HUES48 (cell line): Measurements from ENCODE around the gene ZNF227.
"Not testable (repeated sequence)": the region's sequence is repeated elsewhere in the genome, so short reads cannot be mapped to it uniquely, and the experiment has no call there.

Experiments
- H3K27ac ChIP-seq: one replicate; pipeline ENCODE4 v1.7.0; 2013; ENCODE audit warnings: low read depth, low read length, inconsistent platforms
- H3K27me3 ChIP-seq: 2 replicates; pipeline ENCODE4 v1.6.1; 2013; ENCODE audit warnings: mild to moderate bottlenecking, low read length; ENCODE audit not compliant: control insufficient read depth, insufficient read depth
- H3K36me3 ChIP-seq: 2 replicates; pipeline ENCODE4 v1.6.1; 2013; ENCODE audit warnings: low read length; ENCODE audit not compliant: control insufficient read depth, insufficient read depth
- H3K4me1 ChIP-seq: 2 replicates; pipeline ENCODE4 v1.6.1; 2013; ENCODE audit warnings: mild to moderate bottlenecking, low read length; ENCODE audit not compliant: control insufficient read depth, insufficient read depth
- H3K4me3 ChIP-seq: 2 replicates; pipeline ENCODE4 v1.5.1; 2013; ENCODE audit warnings: mild to moderate bottlenecking, low read depth, low read length
- H3K9ac ChIP-seq: 2 replicates; pipeline ENCODE4 v1.6.1; 2013; ENCODE audit warnings: mild to moderate bottlenecking, low read depth, low read length, moderate library complexity
- H3K9me3 ChIP-seq: 2 replicates; pipeline ENCODE4 v1.6.1; 2013; ENCODE audit warnings: low read length; ENCODE audit not compliant: control insufficient read depth, insufficient read depth

Gene ZNF227

DNA sequence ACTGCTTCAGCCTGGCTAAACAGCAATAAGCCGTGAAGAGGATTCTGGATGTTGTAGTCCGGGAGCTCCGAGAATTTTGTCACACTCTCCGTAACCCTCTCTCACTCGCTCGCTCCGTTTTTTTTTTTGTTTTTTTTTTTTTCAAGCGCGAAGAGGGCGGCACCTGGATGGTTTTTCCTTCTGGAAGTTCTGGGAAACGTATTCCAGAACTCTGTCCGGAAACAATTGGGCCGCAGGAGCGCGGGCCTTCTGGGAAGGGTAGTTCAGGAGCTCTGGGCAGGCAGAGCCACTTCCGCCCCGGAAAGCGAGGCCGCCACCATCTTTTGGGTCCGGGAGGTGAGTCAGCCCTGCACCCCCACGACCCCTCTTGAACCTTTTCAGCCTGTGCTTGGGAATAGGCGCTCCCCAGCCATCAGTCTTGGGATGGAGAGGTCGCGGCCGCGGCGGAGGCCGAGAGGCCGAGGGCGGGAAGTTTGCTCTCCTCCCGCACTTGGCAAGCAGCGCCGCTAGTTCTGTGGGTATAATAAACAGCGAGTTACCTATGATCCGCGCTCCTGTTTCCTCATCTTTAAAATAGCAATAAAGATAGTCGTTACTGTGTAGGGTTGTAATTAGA, at the start of gene ZNF227:
ZNF227 (plus strand) TSS at position 283 of the 616 bp plus-strand sequence. CDS start 5,261 bp downstream, outside the sequence.
- peak within 1 kb of the TSS; percentile 88 for H3K4me3 ChIP-seq
- H3K9me3 ChIP-seq: no peaks in the 10 kb centered on the region
- H3K36me3 ChIP-seq: peaks cover 26% of the 10 kb centered on the region
- H3K4me1 ChIP-seq: no peaks in the 10 kb centered on the region; the same call in 1 of the 2 replicates
- H3K27me3 ChIP-seq: no peaks in the 10 kb centered on the region
- peak within 1 kb of the TSS; percentile 86 for H3K27ac ChIP-seq
- peak within 1 kb of the TSS; percentile 65 for H3K9ac ChIP-seq

GRCh38 chr19:44163789-44164188, 48.5 kb upstream of the ZNF227 start:
- H3K9me3 ChIP-seq: no peaks in the 10 kb centered on the region
- H3K27me3 ChIP-seq: no peaks in the 10 kb centered on the region
- H3K27ac ChIP-seq: no peak overlapping the region
- no peak overlapping the region for H3K9ac ChIP-seq
- peaks cover 23% of the 10 kb centered on the region for H3K36me3 ChIP-seq
- peaks cover 4% of the 10 kb centered on the region for H3K4me1 ChIP-seq
- H3K4me3 ChIP-seq: no peak overlapping the region

- H3K36me3 ChIP-seq: peaks cover 27% of the 10 kb centered on the region
- H3K4me3 ChIP-seq: peak overlapping the region; percentile 94
- H3K9me3 ChIP-seq: no peaks in the 10 kb centered on the region
- H3K27ac ChIP-seq: no peak overlapping the region
- H3K27me3 ChIP-seq: no peaks in the 10 kb centered on the region
- H3K9ac ChIP-seq: no peak overlapping the region
- peaks cover 4% of the 10 kb centered on the region for H3K4me1 ChIP-seq
Measured at GRCh38 chr19:44164327-44164672, 48.0 kb upstream of the ZNF227 start.

DNA sequence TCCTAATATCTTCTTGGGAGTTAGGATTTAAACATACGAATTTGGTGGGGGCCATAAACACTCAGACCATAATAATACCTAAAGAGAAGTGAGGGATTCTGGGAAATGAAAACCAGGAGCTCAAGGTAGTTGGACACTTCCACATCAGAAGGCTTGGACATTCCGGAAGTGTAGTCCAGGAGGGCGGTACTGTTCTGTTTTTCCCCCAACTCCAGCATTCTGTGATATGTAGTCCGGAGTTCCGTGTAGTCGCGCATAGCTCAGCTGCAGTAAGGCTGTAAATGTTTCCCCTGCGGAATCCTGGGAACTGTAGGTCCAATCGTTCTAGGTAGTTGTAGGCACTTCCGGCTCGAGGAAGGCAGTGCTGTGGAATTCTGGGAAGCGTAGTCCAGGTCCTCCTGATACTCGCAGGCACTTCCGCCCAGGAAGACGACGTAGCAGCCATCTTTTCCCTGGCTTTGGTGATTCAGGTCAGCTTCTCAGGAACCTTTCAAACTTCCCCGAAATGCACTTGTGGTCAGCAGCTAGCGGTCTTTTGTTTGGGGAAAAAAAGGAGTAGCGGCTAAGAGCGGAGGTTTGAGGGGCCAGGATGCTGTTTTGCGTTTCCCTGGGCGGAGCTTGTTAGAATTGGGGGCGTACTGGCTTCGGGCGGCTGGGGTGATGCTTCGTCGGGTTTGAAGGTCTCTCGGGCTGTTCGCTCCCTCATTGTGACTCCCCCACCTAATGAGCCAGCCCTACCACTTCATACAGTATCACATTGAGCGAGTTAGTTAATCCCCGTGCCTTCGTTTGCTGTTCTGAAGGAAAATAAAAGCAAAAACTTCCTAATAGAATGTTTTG, 47.4 kb upstream of the ZNF227 start, which contains the start of gene ZNF226:
ZNF226 (plus strand) TSS at position 428 of the 840 bp plus-strand sequence. CDS start 4,981 bp downstream, outside the sequence.
- H3K27ac ChIP-seq: peak within 1 kb of the TSS; percentile 84
- H3K4me3 ChIP-seq: peak within 1 kb of the TSS; percentile 94
- no peaks in the 10 kb centered on the region for H3K9me3 ChIP-seq
- H3K36me3 ChIP-seq: peaks cover 33% of the 10 kb centered on the region
- H3K27me3 ChIP-seq: no peaks in the 10 kb centered on the region
- peaks cover 4% of the 10 kb centered on the region for H3K4me1 ChIP-seq
- H3K9ac ChIP-seq: peak within 1 kb of the TSS; percentile 90

- H3K36me3 ChIP-seq: peaks cover 87% of the 10 kb centered on the region
- not testable (repeated sequence) for H3K4me3 ChIP-seq, H3K9ac ChIP-seq, H3K4me1 ChIP-seq, H3K27ac ChIP-seq, H3K27me3 ChIP-seq
- H3K9me3 ChIP-seq: peaks cover 19% of the 10 kb centered on the region
Measured at GRCh38 chr19:44170660-44171059, 41.7 kb upstream of the ZNF227 start.

GRCh38 chr19:44176590-44176989, 35.7 kb upstream of the ZNF227 start:
- H3K27ac ChIP-seq: no peak overlapping the region
- H3K4me1 ChIP-seq: no peaks in the 10 kb centered on the region
- no peak overlapping the region for H3K4me3 ChIP-seq
- no peaks in the 10 kb centered on the region for H3K27me3 ChIP-seq
- peaks cover 48% of the 10 kb centered on the region for H3K9me3 ChIP-seq
- peaks cover 63% of the 10 kb centered on the region for H3K36me3 ChIP-seq
- H3K9ac ChIP-seq: no peak overlapping the region

GRCh38 chr19:44180968-44181367, 31.4 kb upstream of the ZNF227 start:
- H3K4me1 ChIP-seq: no peaks in the 10 kb centered on the region
- H3K4me3 ChIP-seq: no peak overlapping the region
- peaks cover 19% of the 10 kb centered on the region for H3K36me3 ChIP-seq
- peaks cover 25% of the 10 kb centered on the region for H3K9me3 ChIP-seq
- no peak overlapping the region for H3K27ac ChIP-seq
- H3K27me3 ChIP-seq: no peaks in the 10 kb centered on the region
- H3K9ac ChIP-seq: no peak overlapping the region

GRCh38 chr19:44182145-44182544, 30.2 kb upstream of the ZNF227 start:
- H3K36me3 ChIP-seq: peaks cover 7% of the 10 kb centered on the region
- H3K27ac ChIP-seq: no peak overlapping the region
- no peak overlapping the region for H3K4me3 ChIP-seq
- H3K9me3 ChIP-seq: peaks cover 13% of the 10 kb centered on the region
- H3K9ac ChIP-seq: no peak overlapping the region
- no peaks in the 10 kb centered on the region for H3K27me3 ChIP-seq
- no peaks in the 10 kb centered on the region for H3K4me1 ChIP-seq

DNA sequence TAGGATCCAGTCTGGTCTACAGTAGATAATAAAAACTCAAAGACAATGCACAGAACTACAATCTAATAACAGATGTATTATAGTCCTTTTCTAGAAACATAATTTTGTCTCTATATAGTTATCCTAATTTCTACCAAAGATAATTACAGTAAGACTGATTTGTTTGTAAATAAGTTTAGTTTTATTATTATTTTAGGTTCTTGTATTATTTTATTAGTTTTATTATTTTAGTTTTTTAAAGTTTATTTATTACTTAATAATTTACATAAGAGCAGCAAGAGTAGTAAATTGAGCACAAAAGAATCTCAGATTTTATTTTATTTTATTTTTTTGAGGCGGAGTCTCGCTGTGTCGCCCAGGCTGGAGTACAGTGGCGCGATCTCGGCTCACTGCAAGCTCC, 22.3 kb upstream of the ZNF227 start:
- H3K9ac ChIP-seq: no peak overlapping the region
- H3K27ac ChIP-seq: no peak overlapping the region
- H3K4me3 ChIP-seq: no peak overlapping the region
- no peaks in the 10 kb centered on the region for H3K27me3 ChIP-seq
- no peaks in the 10 kb centered on the region for H3K4me1 ChIP-seq
- H3K36me3 ChIP-seq: no peaks in the 10 kb centered on the region
- peaks cover 15% of the 10 kb centered on the region for H3K9me3 ChIP-seq

DNA sequence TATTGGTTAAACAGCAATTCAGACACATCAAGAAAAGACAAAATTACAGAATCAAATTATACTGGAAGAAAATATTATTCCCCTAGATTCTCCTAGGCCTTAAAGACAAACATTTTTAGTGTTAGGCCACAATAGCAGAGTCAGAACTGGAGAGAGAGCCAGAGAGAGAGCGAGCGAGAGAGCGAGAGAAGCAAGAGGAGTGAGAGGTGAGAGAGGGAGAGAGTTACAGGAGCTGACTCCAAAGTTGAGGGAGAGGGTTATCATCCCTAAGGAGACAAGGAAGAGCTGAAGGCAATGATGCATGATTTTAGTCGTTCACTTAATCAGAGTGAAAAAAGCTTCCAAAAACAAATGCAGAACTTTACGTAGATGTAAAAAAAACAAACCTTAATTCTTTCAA, 20.2 kb upstream of the ZNF227 start:
- H3K4me1 ChIP-seq: no peaks in the 10 kb centered on the region
- H3K36me3 ChIP-seq: no peaks in the 10 kb centered on the region
- H3K4me3 ChIP-seq: no peak overlapping the region
- H3K27ac ChIP-seq: no peak overlapping the region
- no peaks in the 10 kb centered on the region for H3K27me3 ChIP-seq
- H3K9me3 ChIP-seq: peaks cover 23% of the 10 kb centered on the region
- no peak overlapping the region for H3K9ac ChIP-seq

DNA sequence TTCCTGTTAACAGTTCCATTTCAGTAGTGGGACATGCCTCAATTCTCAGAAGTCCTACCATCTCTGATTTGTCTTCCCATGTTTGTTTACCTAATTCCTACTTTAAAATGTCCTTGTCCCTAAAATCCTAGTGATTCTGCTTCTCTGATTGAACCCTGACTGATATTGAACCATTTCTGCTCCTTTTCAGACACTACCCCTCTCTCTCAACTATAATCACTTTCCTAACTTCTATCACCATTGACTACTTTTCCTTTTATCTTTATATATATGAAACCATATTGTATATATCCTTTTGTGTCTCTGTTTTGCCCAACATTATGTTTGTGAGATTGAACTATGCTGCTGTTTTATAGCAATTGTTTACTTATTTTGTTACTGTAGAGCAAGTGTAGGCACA, 15.6 kb upstream of the ZNF227 start:
- no peak overlapping the region for H3K4me3 ChIP-seq
- no peak overlapping the region for H3K27ac ChIP-seq
- H3K4me1 ChIP-seq: no peaks in the 10 kb centered on the region
- no peaks in the 10 kb centered on the region for H3K27me3 ChIP-seq
- H3K9ac ChIP-seq: no peak overlapping the region
- H3K36me3 ChIP-seq: no peaks in the 10 kb centered on the region
- H3K9me3 ChIP-seq: peaks cover 22% of the 10 kb centered on the region
